ENCODE measurements around the gene BHLHA15. TPM values are rescaled to one million over a fixed set of nuclear protein-coding genes. Genes with fewer than 3 reads are reported as not detected.

The BHLHA15 gene
- polyA plus RNA-seq, 3 donors = not detected

GRCh38 chr7:98171449-98171848, 39.8 kb upstream of the BHLHA15 start:
- no peak overlapping the region for H3K27ac ChIP-seq (ENCODE audit: low read depth in 1 of 2, low read length in 2 of 2)
- H3K27me3 ChIP-seq (ENCODE audit: control insufficient read depth in 2 of 2, insufficient read depth in 2 of 2, low read length in 2 of 2) = peaks cover 0 to 2% of the 10 kb centered on the region in 2 donors
- Mint-ChIP-seq H3K27ac (no peak overlapping the region), H3K4me1 (peaks cover 4% of the 10 kb centered on the region), H3K36me3 (peaks cover 52 to 62% of the 10 kb centered on the region in 2 donors), H3K27me3 (ENCODE audit: low read depth in 3 of 3) (peaks cover 7 to 11% (median 7%) of the 10 kb centered on the region in 3 donors), H3K9me3 (peaks cover 0 to 3% (median 0%) of the 10 kb centered on the region in 7 donors), H3K4me3 (no peak overlapping the region)
- no peak overlapping the region for H3K9ac ChIP-seq (ENCODE audit: insufficient read depth, low read length, poor library complexity, severe bottlenecking)
- H3K79me2 ChIP-seq (ENCODE audit: insufficient read depth, low read length) = no peaks in the 10 kb centered on the region
- intact Hi-C loops (cut with micrococcal nuclease) = no loop called here
- no peak overlapping the region for H3K4me2 ChIP-seq (replicated peaks; ENCODE audit: extremely low read depth, low read length, poor library complexity, severe bottlenecking)
- H2AFZ ChIP-seq (ENCODE audit: insufficient read depth, low read depth, low read length, poor library complexity, severe bottlenecking) = no peak overlapping the region
- H3K4me3 ChIP-seq (replicated peaks in 1 of 3; ENCODE audit: low read depth in 2 of 3, low read length in 3 of 3) = no peak overlapping the region
- no peaks in the 10 kb centered on the region for H3K9me3 ChIP-seq (replicated peaks in 1 of 2; ENCODE audit: control insufficient read depth in 1 of 2, insufficient read depth in 1 of 2, low read length in 2 of 2)
- H3K4me1 ChIP-seq (ENCODE audit: control insufficient read depth in 1 of 2, insufficient read depth in 2 of 2, low read length in 2 of 2) = no peaks in the 10 kb centered on the region
- peaks cover 66% of the 10 kb centered on the region for H4K20me1 ChIP-seq (ENCODE audit: insufficient read depth, low read length)
- TF ChIP-seq CTCF (IDR thresholded peaks at IDR 0.05) = no peak
- no peak for DNase-seq
- 99% methylated on average over 23 of the region's 24 CpGs for WGBS (ENCODE audit: insufficient coverage)
- H3K36me3 ChIP-seq (replicated peaks in 1 of 2; ENCODE audit: control insufficient read depth in 1 of 2, insufficient read depth in 2 of 2, low read length in 2 of 2) = peaks cover 4 to 47% of the 10 kb centered on the region in 2 donors

- Histone ChIP-seq H3K36me3 (replicated peaks in 1 of 2; ENCODE audit: control insufficient read depth in 1 of 2, insufficient read depth in 2 of 2, low read length in 2 of 2) (peaks cover 4 to 75% of the 10 kb centered on the region in 2 donors), H3K27ac (ENCODE audit: low read depth in 1 of 2, low read length in 2 of 2) (no peak overlapping the region), H3K79me2 (ENCODE audit: insufficient read depth, low read length) (no peaks in the 10 kb centered on the region), H3K27me3 (ENCODE audit: control insufficient read depth in 2 of 2, insufficient read depth in 2 of 2, low read length in 2 of 2) (no peaks in the 10 kb centered on the region), H3K4me2 (replicated peaks; ENCODE audit: extremely low read depth, low read length, poor library complexity, severe bottlenecking) (no peak overlapping the region), H3K9ac (ENCODE audit: insufficient read depth, low read length, poor library complexity, severe bottlenecking) (no peak overlapping the region), H3K4me3 (replicated peaks in 1 of 3; ENCODE audit: low read depth in 2 of 3, low read length in 3 of 3) (no peak overlapping the region), H3K9me3 (replicated peaks in 1 of 2; ENCODE audit: control insufficient read depth in 1 of 2, insufficient read depth in 1 of 2, low read length in 2 of 2) (no peaks in the 10 kb centered on the region), H2AFZ (ENCODE audit: insufficient read depth, low read depth, low read length, poor library complexity, severe bottlenecking) (no peak overlapping the region), H4K20me1 (ENCODE audit: insufficient read depth, low read length) (peaks cover 48% of the 10 kb centered on the region), H3K4me1 (ENCODE audit: control insufficient read depth in 1 of 2, insufficient read depth in 2 of 2, low read length in 2 of 2) (no peaks in the 10 kb centered on the region)
- DNase-seq = no peak
- H3K4me3 Mint-ChIP-seq = no peak overlapping the region
- peaks cover 55 to 66% of the 10 kb centered on the region in 2 donors for H3K36me3 Mint-ChIP-seq
- H3K27me3 Mint-ChIP-seq (ENCODE audit: low read depth in 3 of 3) = peaks cover 0 to 3% (median 1%) of the 10 kb centered on the region in 3 donors
- H3K4me1 Mint-ChIP-seq = no peaks in the 10 kb centered on the region
- intact Hi-C loops (cut with micrococcal nuclease) = no loop called here
- peak overlapping the region in 1 of 7 donors; percentile 26 for H3K27ac Mint-ChIP-seq
- TF ChIP-seq CTCF (IDR thresholded peaks at IDR 0.05) = no peak
- no peaks in the 10 kb centered on the region for H3K9me3 Mint-ChIP-seq
- WGBS (ENCODE audit: insufficient coverage) = 98% methylated on average over 18 of the region's 20 CpGs
Observed at GRCh38 chr7:98174334-98175259, 36.6 kb upstream of the BHLHA15 start.
